ENCODE results near the gene TMEM231. TPM values are rescaled to one million over a fixed set of nuclear protein-coding genes. Genes with fewer than 3 reads are reported as not detected.

TMEM231 gene
- total RNA-seq, 1 experiment from 2014 or later: 9.0 TPM

DNA sequence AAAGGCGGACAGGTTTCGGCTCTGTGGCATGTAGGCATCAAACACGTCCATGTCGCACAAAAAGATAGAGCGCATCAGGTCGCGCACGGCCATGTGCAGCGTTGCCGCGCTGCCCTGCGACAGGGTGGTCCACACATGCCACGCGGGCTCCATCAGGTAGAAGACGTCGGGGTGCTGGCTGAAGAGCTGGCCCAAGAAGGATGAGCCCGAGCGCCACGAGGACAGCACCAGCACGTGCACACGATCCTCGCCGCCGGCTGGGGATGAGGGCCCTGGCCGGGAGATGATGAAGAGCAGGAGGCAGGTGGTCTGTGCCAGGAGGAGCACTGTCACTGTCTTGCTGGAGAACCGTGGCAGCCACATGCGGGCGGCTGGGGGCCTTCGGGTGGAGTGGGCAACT lies 26.1 kb downstream of the TMEM231 start:
- in situ Hi-C loops (cut with HindIII; ENCODE audit: low pct_unique_long_range_greater_than_20kb, low sequenced_read_pairs): no loop called here
- H3K27ac ChIP-seq (ENCODE audit: low read length): no peak overlapping the region
- intact Hi-C loops (cut with micrococcal nuclease; ENCODE audit: unreplicated experiment): no loop called here
- no peaks in the 10 kb centered on the region for H3K27me3 ChIP-seq (ENCODE audit: control insufficient read depth, insufficient read depth, low read length)
- TF ChIP-seq, protein P1, sequence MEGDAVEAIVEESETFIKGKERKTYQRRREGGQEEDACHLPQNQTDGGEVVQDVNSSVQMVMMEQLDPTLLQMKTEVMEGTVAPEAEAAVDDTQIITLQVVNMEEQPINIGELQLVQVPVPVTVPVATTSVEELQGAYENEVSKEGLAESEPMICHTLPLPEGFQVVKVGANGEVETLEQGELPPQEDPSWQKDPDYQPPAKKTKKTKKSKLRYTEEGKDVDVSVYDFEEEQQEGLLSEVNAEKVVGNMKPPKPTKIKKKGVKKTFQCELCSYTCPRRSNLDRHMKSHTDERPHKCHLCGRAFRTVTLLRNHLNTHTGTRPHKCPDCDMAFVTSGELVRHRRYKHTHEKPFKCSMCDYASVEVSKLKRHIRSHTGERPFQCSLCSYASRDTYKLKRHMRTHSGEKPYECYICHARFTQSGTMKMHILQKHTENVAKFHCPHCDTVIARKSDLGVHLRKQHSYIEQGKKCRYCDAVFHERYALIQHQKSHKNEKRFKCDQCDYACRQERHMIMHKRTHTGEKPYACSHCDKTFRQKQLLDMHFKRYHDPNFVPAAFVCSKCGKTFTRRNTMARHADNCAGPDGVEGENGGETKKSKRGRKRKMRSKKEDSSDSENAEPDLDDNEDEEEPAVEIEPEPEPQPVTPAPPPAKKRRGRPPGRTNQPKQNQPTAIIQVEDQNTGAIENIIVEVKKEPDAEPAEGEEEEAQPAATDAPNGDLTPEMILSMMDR (IDR thresholded peaks at IDR 0.05): no peak
- no peak for TF ChIP-seq POLR2AphosphoS5 (IDR thresholded peaks at IDR 0.05; ENCODE audit: low read depth, low read length)
- TF ChIP-seq TCF7L2 (IDR thresholded peaks at IDR 0.05; ENCODE audit: low read depth, low read length): no peak
- TF ChIP-seq SIN3A (IDR thresholded peaks at IDR 0.05; ENCODE audit: borderline replicate concordance, insufficient read depth, low read depth, low read length): no peak
- DNase-seq (ENCODE audit: low read depth, low spot score): no peak
- ChIA-PET CTCF (no interaction called here), POLR2A (no interaction called here)
- no peaks in the 10 kb centered on the region for H3K9me3 ChIP-seq (ENCODE audit: control insufficient read depth, insufficient read depth, low read depth, low read length)
- no peaks in the 10 kb centered on the region for H3K4me1 ChIP-seq (ENCODE audit: control insufficient read depth, insufficient read depth, low read length)
- BruUV-seq (replicated peaks): no TSS peak
- no peaks in the 10 kb centered on the region for H3K36me3 ChIP-seq (ENCODE audit: control insufficient read depth, insufficient read depth, low read length)
- H3K4me3 ChIP-seq (ENCODE audit: low read depth in 2 of 2, low read length in 2 of 2): no peak overlapping the region
- ATAC-seq: no peak

DNA sequence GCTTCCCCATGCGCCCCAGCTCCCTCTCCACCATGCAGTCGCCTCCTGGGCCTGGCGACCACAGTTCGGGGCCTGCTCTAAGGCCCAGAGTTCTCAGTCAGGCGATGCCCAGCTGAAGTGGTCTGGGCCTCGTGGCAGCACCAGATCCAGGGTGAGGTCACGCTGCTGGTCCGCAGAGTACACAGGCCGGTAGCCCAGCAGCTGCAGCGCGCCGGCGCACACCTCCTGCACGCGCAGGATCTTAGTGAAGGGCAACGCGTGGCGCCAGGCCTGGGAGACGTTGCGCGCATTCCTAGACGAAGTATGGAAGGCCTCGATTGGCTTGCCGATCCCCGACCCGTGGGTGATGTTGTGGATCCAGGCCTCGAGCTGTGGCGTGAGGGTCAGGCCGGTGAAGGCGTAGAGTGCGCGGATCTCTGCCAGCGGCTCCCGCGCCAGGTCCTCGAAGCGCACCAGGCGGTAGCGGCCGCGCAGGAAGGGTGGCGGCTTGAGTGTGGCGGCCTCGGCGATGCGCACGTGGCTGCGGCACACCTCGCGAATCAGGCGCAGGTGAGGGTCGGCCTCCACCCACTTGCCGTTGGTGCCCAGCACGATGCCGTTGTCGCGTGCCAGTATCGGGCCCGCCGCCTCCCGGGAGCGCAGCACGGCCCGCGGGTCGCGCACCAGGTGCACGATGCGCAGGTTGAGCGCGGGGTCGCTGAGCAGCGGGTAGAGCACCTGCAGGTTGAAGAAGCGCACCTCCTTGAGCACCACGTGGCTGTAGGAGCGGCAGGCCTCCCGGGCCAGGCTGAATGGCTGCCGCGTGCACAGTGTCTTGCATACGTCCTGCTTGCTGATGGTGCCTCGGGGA lies 26.8 kb downstream of the TMEM231 start:
- in situ Hi-C loops (cut with HindIII; ENCODE audit: low pct_unique_long_range_greater_than_20kb, low sequenced_read_pairs) (no loop called here), intact Hi-C loops (cut with micrococcal nuclease; ENCODE audit: unreplicated experiment) (no loop called here)
- ChIA-PET CTCF (no interaction called here), POLR2A (no interaction called here)
- no peaks in the 10 kb centered on the region for H3K36me3 ChIP-seq (ENCODE audit: control insufficient read depth, insufficient read depth, low read length)
- no peaks in the 10 kb centered on the region for H3K4me1 ChIP-seq (ENCODE audit: control insufficient read depth, insufficient read depth, low read length)
- no TSS peak for BruUV-seq (replicated peaks)
- H3K9me3 ChIP-seq (ENCODE audit: control insufficient read depth, insufficient read depth, low read depth, low read length): no peaks in the 10 kb centered on the region
- no peak for DNase-seq (ENCODE audit: low read depth, low spot score)
- H3K27me3 ChIP-seq (ENCODE audit: control insufficient read depth, insufficient read depth, low read length): no peaks in the 10 kb centered on the region
- no peak for ATAC-seq
- H3K4me3 ChIP-seq (ENCODE audit: low read depth in 2 of 2, low read length in 2 of 2): no peak overlapping the region
- no peak overlapping the region for H3K27ac ChIP-seq (ENCODE audit: low read length)
- TF ChIP-seq TCF7L2 (IDR thresholded peaks at IDR 0.05; ENCODE audit: low read depth, low read length) (no peak), POLR2AphosphoS5 (IDR thresholded peaks at IDR 0.05; ENCODE audit: low read depth, low read length) (no peak), SIN3A (IDR thresholded peaks at IDR 0.05; ENCODE audit: borderline replicate concordance, insufficient read depth, low read depth, low read length) (no peak)
- TF ChIP-seq, protein P1 (IDR thresholded peaks at IDR 0.05): no peak
- TF ChIP-seq, protein P2, sequence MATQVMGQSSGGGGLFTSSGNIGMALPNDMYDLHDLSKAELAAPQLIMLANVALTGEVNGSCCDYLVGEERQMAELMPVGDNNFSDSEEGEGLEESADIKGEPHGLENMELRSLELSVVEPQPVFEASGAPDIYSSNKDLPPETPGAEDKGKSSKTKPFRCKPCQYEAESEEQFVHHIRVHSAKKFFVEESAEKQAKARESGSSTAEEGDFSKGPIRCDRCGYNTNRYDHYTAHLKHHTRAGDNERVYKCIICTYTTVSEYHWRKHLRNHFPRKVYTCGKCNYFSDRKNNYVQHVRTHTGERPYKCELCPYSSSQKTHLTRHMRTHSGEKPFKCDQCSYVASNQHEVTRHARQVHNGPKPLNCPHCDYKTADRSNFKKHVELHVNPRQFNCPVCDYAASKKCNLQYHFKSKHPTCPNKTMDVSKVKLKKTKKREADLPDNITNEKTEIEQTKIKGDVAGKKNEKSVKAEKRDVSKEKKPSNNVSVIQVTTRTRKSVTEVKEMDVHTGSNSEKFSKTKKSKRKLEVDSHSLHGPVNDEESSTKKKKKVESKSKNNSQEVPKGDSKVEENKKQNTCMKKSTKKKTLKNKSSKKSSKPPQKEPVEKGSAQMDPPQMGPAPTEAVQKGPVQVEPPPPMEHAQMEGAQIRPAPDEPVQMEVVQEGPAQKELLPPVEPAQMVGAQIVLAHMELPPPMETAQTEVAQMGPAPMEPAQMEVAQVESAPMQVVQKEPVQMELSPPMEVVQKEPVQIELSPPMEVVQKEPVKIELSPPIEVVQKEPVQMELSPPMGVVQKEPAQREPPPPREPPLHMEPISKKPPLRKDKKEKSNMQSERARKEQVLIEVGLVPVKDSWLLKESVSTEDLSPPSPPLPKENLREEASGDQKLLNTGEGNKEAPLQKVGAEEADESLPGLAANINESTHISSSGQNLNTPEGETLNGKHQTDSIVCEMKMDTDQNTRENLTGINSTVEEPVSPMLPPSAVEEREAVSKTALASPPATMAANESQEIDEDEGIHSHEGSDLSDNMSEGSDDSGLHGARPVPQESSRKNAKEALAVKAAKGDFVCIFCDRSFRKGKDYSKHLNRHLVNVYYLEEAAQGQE (IDR thresholded peaks at IDR 0.05; ENCODE audit: insufficient read depth in 1 of 2, low read depth in 2 of 2, low read length in 1 of 2): no peak
